PC-3 (cell line): Measurements from ENCODE around the gene MAPK7. TPM values are rescaled to one million over a fixed set of nuclear protein-coding genes. Genes with fewer than 3 reads are reported as not detected.

Experiments
- ATAC-seq: fragments of 200-7000 bp; cut with Tn5 transposase; 2 replicates; pipeline ENCODE4 v1.9.1; 2020; ENCODE audit warnings: mild to moderate bottlenecking, moderate library complexity
- BruUV-seq: library from RNA; stranded (reverse); fragments of 400-500 nt; replicated peaks from 2 replicates; lab custom pipeline; 2021; lab: Mats Ljungman, UMichigan
- CTCF ChIA-PET: fragments of 300-600 bp; sonication (Branson Sonifier 250); formaldehyde crosslinking; loops from one replicate; lab custom pipeline; 2022; ENCODE audit warnings: antibody characterized with exemption; lab: Charles Lee
- POLR2A ChIA-PET: fragments of 300-600 bp; sonication (Branson Sonifier 250); formaldehyde crosslinking; loops from one replicate; lab custom pipeline; 2022; ENCODE audit warnings: antibody characterized with exemption; ENCODE audit not compliant: unreplicated experiment; lab: Charles Lee
- DNase-seq: peaks from one replicate; pipeline ENCODE4 v3.0.0-alpha.2; 2015
- H2AFZ ChIP-seq: fragments of 300-600 bp; sonication (generic); 2 replicates; pipeline ENCODE4 v1.6.0; 2016; ENCODE audit warnings: antibody characterized with exemption, low read length
- H3F3A ChIP-seq: fragments of 300-600 bp; sonication (generic); one replicate; pipeline ENCODE4 v1.6.0; 2017; ENCODE audit warnings: antibody characterized with exemption, low read length, control low read depth, mild to moderate bottlenecking; ENCODE audit not compliant: unreplicated experiment
- H3K27ac ChIP-seq: fragments of 300-600 bp; sonication (generic); 2 replicates; pipeline ENCODE4 v1.5.1; 2016; ENCODE audit warnings: mild to moderate bottlenecking, low read length
- H3K27me3 ChIP-seq: fragments of 300-600 bp; sonication (generic); 2 replicates; pipeline ENCODE4 v1.6.1; 2016; ENCODE audit warnings: low read length, mixed read lengths
- H3K36me3 ChIP-seq: fragments of 300-600 bp; sonication (generic); 2 replicates; pipeline ENCODE4 v1.6.1; 2016; ENCODE audit warnings: low read depth, mixed run types, low read length, mixed read lengths
- H3K4me1 ChIP-seq: fragments of 300-600 bp; sonication (generic); 2 replicates; pipeline ENCODE4 v1.5.1; 2016; ENCODE audit warnings: low read length; ENCODE audit not compliant: insufficient read depth
- H3K4me2 ChIP-seq: fragments of 300-600 bp; sonication (generic); 2 replicates; pipeline ENCODE4 v1.6.0; 2016; ENCODE audit warnings: low read length
- H3K4me3 ChIP-seq: fragments of 300-600 bp; sonication (generic); 2 replicates; pipeline ENCODE4 v1.5.1; 2016; ENCODE audit warnings: mild to moderate bottlenecking, low read length, mixed read lengths
- H3K79me2 ChIP-seq: fragments of 300-600 bp; sonication (generic); 2 replicates; pipeline ENCODE4 v1.6.1; 2017; ENCODE audit warnings: low read length, mixed read lengths
- H3K9ac ChIP-seq: fragments of 300-600 bp; sonication (generic); 2 replicates; pipeline ENCODE4 v1.6.0; 2016; ENCODE audit warnings: mild to moderate bottlenecking, low read length
- H3K9me2 ChIP-seq: fragments of 300-600 bp; sonication (generic); replicated peaks from 2 replicates; pipeline ENCODE4 v1.6.1; 2016; ENCODE audit warnings: mixed run types, low read length, mixed read lengths
- H3K9me3 ChIP-seq: fragments of 300-600 bp; sonication (generic); 2 replicates; pipeline ENCODE4 v1.6.1; 2016; ENCODE audit warnings: low read length, mixed read lengths
- H4K20me1 ChIP-seq: fragments of 300-600 bp; sonication (generic); 2 replicates; pipeline ENCODE4 v1.6.1; 2016; ENCODE audit warnings: low read length, mixed read lengths
- CTCF ChIP-seq: fragments of 300-600 bp; sonication (generic); conservative IDR thresholded peaks from 2 replicates; pipeline ENCODE4 v1.5.1; 2017; ENCODE audit warnings: antibody characterized with exemption, low read depth, mild to moderate bottlenecking, low read length
- EZH2 ChIP-seq: fragments of 300-600 bp; sonication (generic); IDR thresholded peaks from one replicate; pipeline ENCODE4 v1.6.1; 2017; ENCODE audit warnings: antibody characterized with exemption, mild to moderate bottlenecking, low read length; ENCODE audit not compliant: unreplicated experiment
- EZH2phosphoT487 ChIP-seq: fragments of 300-600 bp; sonication (generic); IDR thresholded peaks from 2 replicates; pipeline ENCODE4 v1.6.1; 2018; ENCODE audit warnings: mild to moderate bottlenecking, antibody characterized with exemption, low read length, borderline replicate concordance
- intact Hi-C: fragments of 100-400 bp; cut with micrococcal nuclease; formaldehyde crosslinking; loops from 2 replicates; pipeline ENCODE4 v1.9.0; 2023
- total RNA-seq: library from RNA; depleted of rRNA; stranded (reverse); fragments of >200 nt; gene quantifications from 2 replicates; pipeline ENCODE4 v1.2.3, GENCODE V29; 2014

The MAPK7 gene
- total RNA-seq, 1 experiment from 2014 or later, result 9.8 TPM

- no peak overlapping the region for H3K27ac ChIP-seq
- H3K79me2 ChIP-seq, result no peaks in the 10 kb centered on the region
- ATAC-seq (no peak), DNase-seq (no peak)
- H3K4me2 ChIP-seq, result no peak overlapping the region
- H3K9me2 ChIP-seq, result no peaks in the 10 kb centered on the region
- ChIA-PET POLR2A (no interaction called here), CTCF (no interaction called here)
- no peaks in the 10 kb centered on the region for H4K20me1 ChIP-seq
- H2AFZ ChIP-seq, result no peak overlapping the region
- H3K9ac ChIP-seq, result no peak overlapping the region
- no peaks in the 10 kb centered on the region for H3K27me3 ChIP-seq
- H3K4me1 ChIP-seq, result peaks cover 29% of the 10 kb centered on the region
- no peak overlapping the region for H3K4me3 ChIP-seq
- no peaks in the 10 kb centered on the region for H3F3A ChIP-seq
- no peaks in the 10 kb centered on the region for H3K36me3 ChIP-seq
- TF ChIP-seq CTCF, result no peak
- TF ChIP-seq EZH2phosphoT487, result no peak
- no TSS peak for BruUV-seq
- H3K9me3 ChIP-seq, result no peaks in the 10 kb centered on the region
- intact Hi-C loops, result no loop called here
Observed at GRCh38 chr17:19343671-19344151, 34.6 kb upstream of the MAPK7 start.

DNA sequence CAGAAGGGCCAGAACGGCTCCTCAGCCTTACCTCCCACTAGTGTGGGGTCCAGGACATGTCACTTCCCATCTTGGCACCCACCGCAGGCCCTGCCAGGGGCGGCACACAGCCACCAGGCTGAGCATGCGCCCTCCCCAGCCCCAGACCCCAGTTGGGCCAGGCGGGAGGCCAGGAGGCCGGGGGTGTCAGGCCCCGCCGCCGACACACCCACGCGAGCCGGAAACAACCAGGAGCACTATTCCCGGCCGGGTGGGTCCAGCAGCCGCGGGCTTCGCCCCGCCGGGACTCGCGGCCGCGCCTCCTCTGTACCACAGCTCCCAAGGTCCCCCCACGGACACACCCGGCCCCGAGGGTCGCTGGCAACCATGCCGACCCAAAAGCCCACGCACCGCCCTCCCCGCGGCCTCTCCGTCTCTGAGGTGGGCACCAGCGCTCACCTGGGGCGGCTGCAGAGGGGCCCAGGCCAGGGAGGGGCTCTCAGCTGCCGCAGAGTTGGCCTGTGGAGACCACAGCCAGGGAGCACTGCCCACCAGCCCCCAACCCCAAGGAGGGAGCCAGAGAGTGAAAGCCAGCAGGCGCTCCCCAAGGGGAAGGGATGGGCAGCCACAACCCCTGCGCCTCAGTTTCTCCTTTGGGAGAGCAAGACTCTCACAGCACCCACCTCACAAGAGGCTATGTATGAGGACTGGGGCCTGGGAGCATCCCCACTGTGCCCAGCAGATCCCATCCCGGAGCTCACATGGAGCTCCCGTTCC is 33.8 kb upstream of the MAPK7 start:
- Histone ChIP-seq H3K4me2 (no peak overlapping the region), H2AFZ (no peak overlapping the region), H3K27me3 (no peaks in the 10 kb centered on the region), H3K9me3 (no peaks in the 10 kb centered on the region), H3K4me1 (peaks cover 30% of the 10 kb centered on the region), H3K79me2 (no peaks in the 10 kb centered on the region), H3K9ac (no peak overlapping the region), H3K36me3 (no peaks in the 10 kb centered on the region), H3K9me2 (no peaks in the 10 kb centered on the region), H3K27ac (no peak overlapping the region), H3F3A (no peaks in the 10 kb centered on the region), H3K4me3 (no peak overlapping the region), H4K20me1 (no peaks in the 10 kb centered on the region)
- ChIA-PET POLR2A (no interaction called here), CTCF (no interaction called here)
- DNase-seq (no peak), ATAC-seq (no peak)
- no TSS peak for BruUV-seq
- intact Hi-C loops, result no loop called here
- TF ChIP-seq CTCF (no peak), EZH2 (no peak), EZH2phosphoT487 (no peak)

DNA sequence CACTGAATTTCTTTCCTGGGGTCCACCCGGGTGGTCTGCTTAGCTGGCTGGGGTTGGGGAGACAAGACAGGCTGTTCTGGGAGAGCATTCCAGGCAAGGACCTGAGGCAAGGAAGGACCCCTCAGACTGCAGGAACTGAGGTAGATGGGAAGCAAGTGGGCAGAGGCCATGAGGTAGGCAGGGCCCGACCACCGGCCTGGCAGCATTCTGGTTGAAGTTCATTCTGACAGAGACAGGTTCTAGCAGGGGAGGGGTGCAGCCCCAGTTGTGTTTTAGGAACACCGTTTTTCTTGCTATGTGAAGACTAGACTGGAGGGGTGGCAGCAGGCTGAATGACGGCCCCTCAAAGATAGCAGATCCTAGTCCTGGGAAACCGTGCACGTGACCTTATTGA is 33.2 kb upstream of the MAPK7 start:
- H3K4me2 ChIP-seq, result no peak overlapping the region
- POLR2A ChIA-PET, result no interaction called here
- intact Hi-C loops, result no loop called here
- CTCF ChIA-PET, result no interaction called here
- no peaks in the 10 kb centered on the region for H3K27me3 ChIP-seq
- DNase-seq (no peak), ATAC-seq (no peak)
- no peak overlapping the region for H3K4me3 ChIP-seq
- peaks cover 30% of the 10 kb centered on the region for H3K4me1 ChIP-seq
- BruUV-seq, result no TSS peak
- no peak overlapping the region for H3K27ac ChIP-seq
- TF ChIP-seq CTCF (no peak), EZH2phosphoT487 (no peak), EZH2 (no peak)
- no peak overlapping the region for H2AFZ ChIP-seq
- no peak overlapping the region for H3K9ac ChIP-seq
- H3K9me3 ChIP-seq, result no peaks in the 10 kb centered on the region
- H3K36me3 ChIP-seq, result no peaks in the 10 kb centered on the region
- H3K9me2 ChIP-seq, result no peaks in the 10 kb centered on the region
- H3K79me2 ChIP-seq, result no peaks in the 10 kb centered on the region
- H3F3A ChIP-seq, result no peaks in the 10 kb centered on the region
- H4K20me1 ChIP-seq, result no peaks in the 10 kb centered on the region
